GM21367 (cell line): Measurements from ENCODE around the gene NOX5.

ENCODE experiments used
- ATAC-seq: cut with Tn5 transposase; IDR thresholded peaks from one replicate; pipeline ENCODE4 v1.9.1; 2021; ENCODE audit not compliant: unreplicated experiment

Gene NOX5

DNA sequence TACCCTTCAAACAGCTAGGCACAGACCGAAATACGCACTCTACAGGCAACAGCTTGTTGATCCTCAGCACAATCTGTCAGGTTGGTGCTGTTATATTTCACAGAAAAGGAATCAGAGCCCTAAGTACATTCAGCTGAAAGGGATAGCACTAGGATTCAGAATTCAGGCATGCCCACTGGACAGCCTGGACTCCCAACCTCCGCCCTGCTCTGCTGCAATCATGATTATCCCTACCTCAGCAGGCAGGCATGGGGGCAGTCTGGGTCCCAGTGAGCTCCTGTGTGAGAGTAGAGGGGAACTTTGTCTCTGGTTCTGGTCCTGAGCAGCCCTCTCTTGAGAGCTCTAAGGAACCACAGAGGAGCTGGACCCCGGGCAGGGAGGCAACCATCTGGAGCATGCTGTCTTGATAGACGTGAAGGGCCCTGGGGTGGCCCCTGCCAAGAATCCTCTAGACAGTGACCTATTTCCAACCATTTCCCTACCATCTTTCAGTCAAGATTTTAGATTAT lies 23.4 kb upstream of the NOX5 start:
- no peak for ATAC-seq

DNA sequence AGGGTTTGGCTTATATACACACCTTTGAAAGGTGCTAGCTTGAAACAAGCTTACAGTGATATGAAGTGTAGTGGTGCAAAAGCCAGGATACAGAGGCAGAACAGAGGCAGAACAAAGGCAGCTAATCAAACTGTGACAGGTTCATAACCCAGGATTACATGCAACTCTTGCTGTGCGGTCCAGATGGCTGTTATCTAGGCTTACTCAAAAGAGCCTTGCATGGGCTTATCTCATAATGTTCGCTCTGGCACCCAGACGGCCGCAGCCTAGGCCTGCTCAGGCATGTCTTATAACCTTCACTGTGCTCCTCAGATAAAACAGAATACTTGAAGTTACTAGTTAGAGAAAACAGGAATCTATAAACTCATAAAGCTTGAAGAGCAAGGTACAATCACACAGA lies 22.8 kb upstream of the NOX5 start:
- no peak for ATAC-seq

DNA sequence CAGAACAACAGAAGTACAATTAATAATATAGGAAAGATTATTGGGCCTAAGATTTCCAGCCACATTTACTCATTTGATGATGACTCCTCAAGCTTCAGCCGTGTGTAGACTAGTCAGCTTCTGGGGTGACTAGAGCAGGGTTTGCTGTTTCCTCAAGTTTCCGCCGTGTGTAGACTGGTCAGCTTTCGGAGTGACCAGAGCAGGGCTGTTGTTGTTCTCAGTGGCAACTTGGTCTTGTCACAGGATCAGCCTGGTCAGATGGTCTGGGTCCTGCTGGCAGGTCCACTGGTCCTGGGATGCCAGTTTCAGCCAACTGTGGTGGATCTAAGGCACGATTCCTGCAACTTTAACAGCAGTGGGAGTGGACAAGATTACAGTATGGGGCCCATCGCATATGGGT lies 21.8 kb upstream of the NOX5 start:
- no peak for ATAC-seq

GRCh38 chr15:68993276-68993675 lies 21.2 kb upstream of the NOX5 start:
- no peak for ATAC-seq

GRCh38 chr15:68994149-68994548 lies 20.3 kb upstream of the NOX5 start:
- ATAC-seq, result no peak

DNA sequence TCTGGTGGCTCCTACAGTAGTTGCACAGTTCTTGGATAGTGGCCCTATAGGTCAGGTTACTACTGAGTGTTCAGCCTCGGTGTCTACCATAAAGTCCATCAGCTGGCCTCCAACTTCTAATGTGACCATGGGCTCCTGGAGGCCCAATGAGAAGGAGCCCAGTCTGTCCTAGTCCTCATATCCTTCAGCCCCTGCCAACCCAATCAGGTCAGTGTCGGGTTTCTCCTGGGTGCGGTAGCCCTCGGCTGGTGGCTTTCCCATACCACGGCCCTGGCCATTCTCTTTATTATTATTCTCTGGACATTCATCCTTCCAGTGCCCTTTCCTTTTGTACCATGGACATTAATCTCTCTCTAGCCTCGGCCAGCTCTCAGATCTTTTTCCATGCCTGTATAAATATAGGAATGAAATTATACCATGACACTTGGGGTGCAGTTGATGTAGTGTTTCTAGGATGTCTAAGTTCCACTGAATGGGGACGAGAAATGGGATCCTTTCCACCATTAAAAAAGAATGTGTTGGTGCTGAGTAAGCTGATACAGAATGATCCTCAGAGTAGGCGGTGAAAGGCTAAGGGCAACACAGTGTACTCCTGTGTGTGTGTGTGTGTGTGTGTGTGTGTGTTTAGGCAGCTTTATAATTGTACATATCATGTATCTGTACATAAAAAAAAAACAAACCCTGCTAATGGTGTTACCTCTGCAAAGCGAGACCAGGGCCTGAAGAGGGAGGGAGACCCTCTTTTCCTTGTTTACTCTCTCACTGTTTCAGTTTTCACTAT lies 19.3 kb upstream of the NOX5 start:
- ATAC-seq, result no peak

GRCh38 chr15:68997050-68997449 lies 17.4 kb upstream of the NOX5 start:
- ATAC-seq, result no peak

DNA sequence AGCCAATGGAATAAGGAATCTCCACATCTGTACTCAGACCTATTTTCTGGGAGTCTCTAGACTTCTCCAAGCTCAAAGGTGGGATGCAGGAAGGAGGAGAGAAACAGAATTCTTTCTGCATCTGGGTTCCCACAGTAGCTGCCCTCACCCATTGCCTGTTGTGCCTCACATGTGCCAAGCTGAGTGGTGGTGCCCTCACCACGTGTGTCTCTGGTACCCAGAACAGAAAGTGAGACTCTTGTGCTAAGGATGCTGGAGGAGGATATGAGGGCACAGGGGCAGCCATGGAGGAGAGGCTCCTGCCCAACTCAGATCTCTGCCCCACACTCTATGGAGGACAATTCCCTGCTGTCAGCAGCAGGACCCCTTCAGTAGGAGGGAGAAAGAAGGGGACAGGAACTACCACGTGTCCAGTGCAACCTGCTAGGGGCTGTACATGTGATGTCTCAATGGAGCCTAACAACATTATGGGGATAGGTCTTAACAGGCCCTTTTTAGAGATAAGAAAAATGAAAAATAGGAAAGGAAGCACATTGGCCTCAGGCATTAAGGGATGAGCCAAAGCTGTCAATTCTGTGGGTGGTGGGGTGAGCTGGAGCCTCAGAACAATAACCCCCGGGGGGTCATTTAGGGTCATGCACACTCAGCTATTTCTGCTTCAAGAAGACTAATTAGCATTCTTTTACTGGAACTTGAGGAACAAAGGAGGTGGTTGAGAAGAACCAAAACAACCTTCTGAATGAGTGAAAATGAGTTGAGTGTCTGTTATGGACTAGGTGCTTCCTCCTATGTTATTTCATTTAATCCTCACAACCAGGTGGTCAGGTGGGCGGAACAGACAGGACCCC lies 16.3 kb upstream of the NOX5 start:
- no peak for ATAC-seq

DNA sequence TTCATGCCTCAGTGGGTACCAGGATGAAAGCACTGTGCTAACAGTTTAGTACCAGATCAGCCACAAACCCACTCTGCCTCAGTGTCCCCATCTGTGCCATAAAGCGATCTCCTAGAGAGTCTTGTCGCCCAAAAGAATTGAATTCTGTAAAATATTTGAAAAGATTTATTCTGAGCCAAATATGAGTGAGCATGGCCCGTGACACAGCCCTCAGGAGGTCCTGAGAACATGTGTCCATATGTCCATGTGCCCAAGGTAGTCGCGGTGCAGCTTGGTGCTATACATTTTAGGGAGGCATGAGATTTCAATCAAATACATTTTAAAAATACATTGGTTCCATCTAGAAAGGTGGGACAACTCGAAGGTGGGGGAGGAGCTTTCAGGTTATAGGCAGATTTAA lies 15.4 kb upstream of the NOX5 start:
- ATAC-seq, result no peak

DNA sequence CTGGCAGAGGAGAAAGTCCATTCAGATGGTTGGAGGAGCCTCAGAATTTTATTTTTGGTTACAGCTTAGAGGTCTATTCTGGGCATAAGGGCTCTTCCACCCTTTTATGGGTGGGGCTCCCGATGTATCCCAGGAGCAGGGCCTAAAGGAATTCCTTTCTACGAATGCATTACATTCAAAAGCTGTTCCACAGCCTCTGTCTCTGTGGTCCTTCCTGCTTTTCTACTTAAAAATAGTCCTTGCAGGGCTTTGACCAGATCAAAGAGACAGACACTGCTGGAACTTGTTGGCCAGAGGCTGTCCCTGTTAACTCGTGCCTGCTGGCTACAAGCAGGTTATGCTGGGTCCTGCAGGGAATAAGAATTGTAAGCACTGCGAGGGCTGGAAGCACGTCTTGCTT lies 14.4 kb upstream of the NOX5 start:
- no peak for ATAC-seq

DNA sequence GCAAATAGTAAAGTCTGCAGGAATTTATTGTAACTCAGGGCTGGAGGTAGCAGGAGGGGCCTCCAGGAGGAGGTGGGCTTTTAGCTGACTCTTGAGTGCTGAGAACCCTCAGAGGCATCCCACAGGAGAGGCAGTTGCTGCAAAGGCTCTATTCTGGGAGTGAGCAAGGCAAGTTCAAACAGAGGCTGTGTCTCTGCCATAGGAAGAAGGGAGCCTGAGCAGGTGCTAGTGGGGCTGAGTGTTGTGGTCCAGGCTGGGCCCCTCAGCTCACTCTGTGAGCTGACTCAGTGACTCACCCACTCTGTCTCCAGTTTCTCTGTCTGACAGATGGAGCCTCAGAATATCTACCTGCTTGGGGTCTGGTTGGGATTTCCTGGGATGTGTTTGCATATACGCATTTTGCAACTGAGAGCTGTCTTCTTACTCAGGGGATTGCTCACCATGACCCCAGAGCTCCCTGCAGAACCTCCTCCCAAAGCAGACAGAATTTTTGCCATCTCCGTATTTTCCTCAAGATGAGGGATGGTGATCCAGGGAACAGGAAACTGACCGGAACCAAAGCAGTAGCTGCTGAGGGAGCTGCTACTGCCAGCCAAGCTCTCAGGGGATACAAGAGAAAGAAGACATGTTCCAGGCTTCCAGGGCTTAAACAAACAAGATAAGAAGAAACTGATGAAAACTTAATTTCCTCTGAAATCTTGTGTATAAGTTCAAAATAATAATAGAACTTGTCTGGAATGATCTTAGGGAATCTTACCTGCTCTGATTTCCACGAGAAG lies 13.6 kb upstream of the NOX5 start:
- ATAC-seq, result no peak

- no peak for ATAC-seq
Measured at GRCh38 chr15:69002783-69003182, 11.7 kb upstream of the NOX5 start.

DNA sequence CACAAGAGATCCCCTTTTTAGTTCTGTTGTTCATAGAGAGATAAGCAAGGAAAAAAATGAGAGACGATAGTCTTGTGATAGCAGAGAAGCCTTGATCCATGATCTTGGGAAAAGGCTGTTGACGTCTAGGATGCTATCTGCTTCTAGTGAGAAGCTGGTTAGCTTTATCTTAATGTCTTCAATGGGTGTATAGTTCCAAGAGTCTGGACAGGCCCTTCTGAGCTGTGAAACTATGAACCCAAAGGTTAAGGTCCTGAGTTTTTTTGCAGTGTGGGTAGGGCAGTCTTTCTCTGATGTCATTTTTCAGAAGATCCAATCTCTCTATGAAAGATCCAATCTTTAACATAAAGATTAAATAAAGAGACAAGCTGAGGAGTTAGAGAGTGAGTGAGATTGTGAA lies 10.5 kb upstream of the NOX5 start:
- ATAC-seq, result no peak

GRCh38 chr15:69008056-69008455 lies 6.4 kb upstream of the NOX5 start:
- ATAC-seq, result no peak

DNA sequence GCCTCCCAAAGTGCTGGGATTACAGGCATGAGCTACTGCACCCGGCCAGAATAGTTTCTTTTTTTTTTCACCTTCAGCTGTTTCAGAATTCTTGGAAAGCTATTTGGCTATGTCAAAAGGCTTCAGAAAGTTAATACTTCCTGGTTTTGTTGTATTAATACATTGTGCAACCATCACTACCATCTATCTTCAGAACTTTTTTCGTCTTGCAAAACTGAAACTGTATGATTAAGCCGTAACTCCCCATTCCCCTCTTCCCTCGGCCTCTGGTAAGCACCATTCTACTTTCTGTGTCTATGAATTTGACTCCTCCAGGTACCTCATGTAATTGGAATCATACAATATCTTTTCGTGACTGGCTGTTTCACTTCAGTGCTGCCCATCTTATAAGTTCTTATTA lies 5.2 kb upstream of the NOX5 start:
- ATAC-seq, result no peak

DNA sequence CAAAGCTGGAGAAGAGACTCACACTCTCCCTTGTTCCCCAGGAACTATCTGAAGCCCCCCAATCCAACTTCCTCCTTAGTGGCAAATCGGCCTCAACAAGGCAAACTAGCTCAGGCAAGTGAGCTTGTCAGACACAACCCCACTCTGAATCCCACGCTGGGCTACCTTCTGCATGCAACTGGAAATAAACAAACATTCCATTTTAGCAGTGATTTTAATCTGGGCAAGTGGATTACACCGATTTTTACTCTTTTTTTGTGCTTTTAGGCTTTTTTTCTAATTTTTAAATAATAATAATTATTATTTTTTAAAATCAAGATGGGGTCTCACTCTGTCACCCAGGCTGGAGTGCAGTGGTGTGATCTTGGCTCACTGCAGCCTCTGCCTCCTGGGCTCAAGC lies 2.9 kb upstream of the NOX5 start:
- ATAC-seq, result no peak

DNA sequence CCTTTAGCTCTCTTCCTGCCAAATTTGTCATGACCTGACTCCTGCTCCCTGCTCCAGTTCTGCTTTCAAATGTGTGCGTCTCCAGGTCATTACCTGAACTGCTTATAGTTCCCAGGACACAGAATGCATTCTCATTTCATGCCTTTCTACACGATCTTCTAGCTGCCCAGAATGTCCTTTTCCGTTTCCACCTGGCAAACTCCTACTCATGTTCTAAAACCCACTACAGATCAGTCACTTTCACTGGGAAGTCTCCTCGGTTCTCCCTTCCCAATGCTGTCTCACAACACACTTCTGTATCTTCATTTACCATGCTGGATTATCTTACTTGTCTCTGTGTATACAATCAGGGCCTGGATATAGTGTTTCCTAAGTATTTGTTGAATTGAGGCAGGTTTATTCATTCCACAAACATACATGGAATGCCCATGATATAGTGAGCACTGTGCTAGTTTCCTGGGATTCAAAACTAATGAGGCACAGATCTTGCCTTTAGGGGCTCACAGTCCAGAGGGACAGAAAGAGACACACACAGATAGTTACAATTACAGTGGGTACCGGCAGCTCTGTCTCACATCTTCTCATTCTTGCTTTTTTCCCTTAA lies 1.6 kb upstream of the NOX5 start:
- no peak for ATAC-seq

GRCh38 chr15:69013726-69014406 lies 629 bp upstream of the NOX5 start:
- no peak for ATAC-seq

DNA sequence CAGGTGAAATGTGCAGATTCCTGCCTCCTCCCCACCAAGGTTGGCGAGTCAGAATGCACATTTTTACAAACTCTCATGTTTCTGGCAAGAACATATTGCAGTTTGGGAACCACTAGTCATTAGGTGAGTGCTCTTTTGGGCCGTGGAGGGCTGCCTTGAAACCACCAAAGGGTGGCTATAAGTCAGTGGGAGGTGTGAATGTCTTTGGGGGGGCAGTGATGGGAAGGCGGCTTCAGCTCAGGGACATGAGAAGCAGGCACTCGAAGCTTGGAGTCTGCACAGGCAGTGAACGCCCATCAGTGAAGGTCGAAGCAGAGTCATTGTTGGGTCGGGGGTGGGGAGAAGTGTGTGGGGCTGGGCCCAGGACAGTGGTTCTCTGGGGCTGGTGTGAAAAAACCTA lies 1.1 kb downstream of the NOX5 start:
- ATAC-seq, result no peak

DNA sequence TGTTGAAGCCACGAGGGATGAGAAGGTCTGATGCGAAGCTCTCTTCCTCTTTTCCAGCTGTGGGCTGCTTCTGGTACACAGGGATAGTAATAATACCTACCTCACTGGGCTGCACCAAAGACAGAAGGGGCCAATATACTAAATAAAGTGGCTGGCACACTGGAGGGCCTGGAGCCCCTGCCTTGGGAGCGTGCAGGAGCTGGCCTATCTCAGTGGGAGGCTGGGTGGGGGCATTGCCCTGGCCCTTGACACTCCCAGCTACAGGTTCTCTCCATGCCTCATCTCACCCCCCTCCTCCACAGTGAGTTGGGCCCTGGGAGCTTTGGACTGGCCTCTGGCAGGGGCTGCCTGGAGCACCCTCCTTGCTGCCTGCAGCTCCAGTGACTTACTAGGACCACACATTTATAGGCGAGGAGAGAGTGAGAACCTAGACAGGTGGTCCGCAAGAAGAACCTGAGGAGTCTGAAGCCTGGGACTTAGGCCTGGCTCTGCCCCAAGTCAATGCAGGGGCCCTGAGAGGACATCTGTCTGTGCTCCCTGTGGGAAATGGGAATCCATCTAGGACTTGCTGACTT lies 1.6 kb downstream of the NOX5 start:
- no peak for ATAC-seq
